HG03520 (cell line): ENCODE results near the gene RAD51B.

Experiments used
- ATAC-seq: cut with Tn5 transposase; IDR thresholded peaks from one replicate; pipeline ENCODE4 v1.9.1; 2021; ENCODE audit warnings: mild to moderate bottlenecking, moderate library complexity; ENCODE audit not compliant: unreplicated experiment

The RAD51B gene

GRCh38 chr14:68718023-68718990 is 898.7 kb downstream of the RAD51B start:
- ATAC-seq, result no peak

DNA sequence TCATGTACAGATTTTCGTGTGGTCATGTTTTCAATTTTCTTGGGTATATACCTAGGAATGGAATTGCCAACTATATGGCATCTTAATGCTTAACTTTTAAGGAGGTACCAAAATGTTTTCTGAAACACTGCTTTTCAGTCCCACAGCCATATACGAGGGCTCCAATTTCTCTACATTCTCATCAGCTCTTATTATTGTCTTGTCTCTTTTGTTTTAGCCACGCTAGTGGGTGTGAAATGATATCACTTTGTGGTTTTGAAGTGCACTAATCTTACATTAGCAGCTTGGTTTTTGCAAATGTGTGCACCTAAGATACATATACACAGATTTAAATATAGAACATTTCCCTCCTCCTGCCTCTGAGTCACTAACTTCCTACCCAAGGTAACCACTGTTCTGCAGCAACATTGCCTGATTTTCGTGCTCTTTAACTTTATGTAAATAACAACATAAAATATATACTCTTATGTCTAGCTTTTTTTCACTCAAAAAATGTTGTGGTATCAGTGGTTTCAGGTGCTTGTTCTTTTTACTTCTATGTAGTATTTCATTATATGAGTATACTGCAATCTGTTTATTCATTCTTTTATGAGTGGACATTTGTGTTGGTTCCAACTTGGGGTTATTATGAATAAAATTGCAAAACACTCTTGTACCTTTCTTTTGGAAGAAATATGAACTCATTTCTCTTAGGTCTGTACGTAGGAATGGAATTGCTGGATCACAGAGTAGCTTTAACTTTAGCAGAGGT is 900.2 kb downstream of the RAD51B start:
- no peak for ATAC-seq

- ATAC-seq, result no peak
Measured at GRCh38 chr14:68722186-68722585, 902.6 kb downstream of the RAD51B start.

DNA sequence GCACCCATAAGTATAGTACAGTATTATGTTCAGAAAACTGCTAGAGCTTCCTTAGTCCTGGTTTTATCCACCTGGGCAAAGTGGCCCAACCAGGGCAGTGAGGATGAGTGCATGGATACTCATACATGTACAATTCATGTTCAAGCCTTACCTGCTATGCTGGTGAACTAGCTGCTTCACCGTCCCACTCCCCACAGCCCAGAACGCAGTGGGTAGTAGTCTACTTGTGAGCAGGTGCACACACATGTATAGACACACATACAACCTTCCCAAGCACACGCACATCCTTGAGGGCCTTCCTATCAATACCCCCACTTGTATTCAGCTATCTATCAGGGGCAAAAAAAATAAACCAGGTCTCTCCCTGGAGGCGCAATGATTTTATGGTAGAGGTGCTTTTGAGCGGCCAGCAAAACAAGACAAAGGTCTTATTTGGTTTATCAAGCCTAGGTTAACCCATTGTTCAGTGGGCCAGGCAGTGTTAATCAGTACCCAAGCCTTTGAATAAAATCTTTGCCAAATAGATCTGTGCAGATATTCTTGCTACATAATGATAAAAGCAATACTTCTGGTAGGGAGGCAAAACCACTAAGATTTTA is 903.5 kb downstream of the RAD51B start:
- ATAC-seq, result no peak

GRCh38 chr14:68723808-68724268 is 904.3 kb downstream of the RAD51B start:
- ATAC-seq, result no peak

- ATAC-seq, result no peak
Measured at GRCh38 chr14:68724914-68725313, 905.3 kb downstream of the RAD51B start.

DNA sequence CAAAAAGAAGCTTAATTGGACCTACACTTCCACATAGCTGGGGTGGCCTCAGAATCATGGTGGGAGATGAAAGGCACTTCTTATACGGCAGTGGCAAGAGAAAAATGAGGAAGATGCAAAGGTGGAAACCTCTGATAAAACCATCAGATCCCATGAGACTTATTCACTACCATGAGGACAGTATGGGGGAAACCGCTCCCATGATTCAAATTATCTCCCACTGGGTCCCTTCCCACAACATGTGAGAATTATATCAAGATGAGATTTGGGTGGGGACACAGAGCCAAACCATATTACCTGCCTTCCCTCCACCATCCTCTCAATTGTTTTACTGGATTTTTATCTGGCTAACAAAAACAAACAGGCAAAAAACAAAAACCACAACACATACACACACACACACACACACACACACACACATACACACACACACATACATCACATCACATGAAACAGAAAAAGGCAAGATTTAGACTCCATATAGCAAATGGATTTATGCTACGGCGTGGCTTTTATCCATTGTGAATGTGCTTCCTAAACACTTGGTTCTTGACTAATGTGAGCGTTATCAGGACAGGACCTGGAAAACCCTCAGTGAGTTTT is 906.6 kb downstream of the RAD51B start:
- no peak for ATAC-seq

GRCh38 chr14:68727315-68728047 is 907.9 kb downstream of the RAD51B start:
- ATAC-seq, result no peak

DNA sequence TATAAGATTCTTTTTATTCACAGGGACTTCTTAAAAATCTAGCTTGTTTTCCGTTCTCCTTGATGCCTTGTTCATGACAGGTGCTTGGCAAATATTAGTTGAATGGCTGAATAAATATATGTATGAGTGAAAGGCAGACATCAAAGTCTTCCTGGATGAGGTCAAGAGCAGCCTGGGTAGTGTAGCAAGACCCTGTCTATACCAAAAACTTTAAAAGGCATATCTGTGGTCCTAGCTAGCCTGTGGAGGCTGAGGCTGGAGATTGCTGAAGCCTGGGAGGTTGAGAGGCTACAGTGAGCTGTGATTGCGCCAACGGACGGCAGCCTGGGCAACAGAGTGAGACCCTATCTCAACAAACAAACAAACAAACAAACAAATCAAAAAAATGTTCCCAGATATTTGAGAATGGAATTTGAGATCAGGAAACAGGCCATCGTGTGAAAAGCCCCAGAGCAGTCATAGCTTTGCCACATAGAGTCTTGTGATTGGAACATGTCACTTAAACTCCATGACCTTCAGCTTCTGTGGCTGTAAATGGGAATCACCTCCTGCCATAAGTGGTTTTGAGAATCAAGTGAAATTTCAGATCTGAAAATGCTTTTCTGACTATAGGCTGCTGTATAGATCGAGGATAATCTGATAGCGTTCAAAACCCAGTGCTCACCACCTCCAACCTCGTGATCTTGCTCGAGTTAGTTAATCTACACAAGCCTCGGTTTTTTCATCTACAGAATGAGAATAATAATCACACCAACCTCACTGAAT is 908.9 kb downstream of the RAD51B start:
- ATAC-seq, result no peak

GRCh38 chr14:68729556-68729955 is 910.0 kb downstream of the RAD51B start:
- ATAC-seq, result no peak

DNA sequence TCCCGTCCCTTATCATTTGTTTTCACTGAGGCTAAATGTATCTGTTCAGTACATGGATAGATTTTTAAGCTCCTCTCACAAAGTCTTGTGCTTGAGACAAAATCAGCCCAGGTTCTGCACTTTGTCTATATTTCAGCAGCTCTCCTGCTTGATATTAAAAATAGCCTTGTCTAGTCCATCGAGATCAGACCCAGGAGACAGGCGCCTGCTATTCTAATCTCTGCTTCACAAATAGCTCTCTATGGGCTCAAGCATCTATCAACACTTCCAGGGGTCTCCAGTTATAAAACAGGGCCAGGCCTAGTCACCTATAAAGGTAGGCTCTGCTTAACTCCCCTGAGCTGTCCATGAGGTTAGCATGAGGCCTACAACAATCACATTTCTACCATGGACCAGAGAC is 910.8 kb downstream of the RAD51B start:
- ATAC-seq, result no peak

DNA sequence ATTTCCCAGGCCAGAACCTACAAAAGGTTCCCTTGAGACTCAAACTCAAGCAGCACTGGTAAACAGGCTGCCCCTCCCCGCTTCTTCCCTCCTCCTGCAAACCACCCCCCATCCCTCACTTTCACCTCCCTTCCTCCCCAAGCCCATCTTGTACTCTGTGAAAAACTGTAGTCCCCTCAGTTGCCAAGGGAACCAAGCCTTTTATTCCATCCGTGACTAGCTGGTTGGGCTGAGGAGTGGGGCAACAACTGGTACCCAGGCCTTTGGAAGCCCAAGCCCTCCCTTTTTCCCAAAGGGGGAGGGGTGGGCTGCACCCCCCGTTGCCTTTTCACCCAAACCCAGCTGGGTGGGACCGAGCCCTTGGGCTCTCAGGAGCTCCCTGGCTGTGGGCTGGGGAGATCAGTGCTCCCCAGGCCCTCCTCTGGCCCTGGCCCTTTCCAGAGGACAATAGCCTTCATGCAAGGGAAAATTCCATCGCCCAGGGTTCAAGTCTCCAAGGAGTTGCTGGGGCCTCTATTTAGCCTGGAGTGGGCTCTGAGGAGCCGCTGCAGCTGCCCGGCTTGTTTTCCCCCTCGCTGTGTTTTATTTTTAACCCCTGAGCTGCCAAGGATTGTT is 911.3 kb downstream of the RAD51B start:
- ATAC-seq, result no peak

DNA sequence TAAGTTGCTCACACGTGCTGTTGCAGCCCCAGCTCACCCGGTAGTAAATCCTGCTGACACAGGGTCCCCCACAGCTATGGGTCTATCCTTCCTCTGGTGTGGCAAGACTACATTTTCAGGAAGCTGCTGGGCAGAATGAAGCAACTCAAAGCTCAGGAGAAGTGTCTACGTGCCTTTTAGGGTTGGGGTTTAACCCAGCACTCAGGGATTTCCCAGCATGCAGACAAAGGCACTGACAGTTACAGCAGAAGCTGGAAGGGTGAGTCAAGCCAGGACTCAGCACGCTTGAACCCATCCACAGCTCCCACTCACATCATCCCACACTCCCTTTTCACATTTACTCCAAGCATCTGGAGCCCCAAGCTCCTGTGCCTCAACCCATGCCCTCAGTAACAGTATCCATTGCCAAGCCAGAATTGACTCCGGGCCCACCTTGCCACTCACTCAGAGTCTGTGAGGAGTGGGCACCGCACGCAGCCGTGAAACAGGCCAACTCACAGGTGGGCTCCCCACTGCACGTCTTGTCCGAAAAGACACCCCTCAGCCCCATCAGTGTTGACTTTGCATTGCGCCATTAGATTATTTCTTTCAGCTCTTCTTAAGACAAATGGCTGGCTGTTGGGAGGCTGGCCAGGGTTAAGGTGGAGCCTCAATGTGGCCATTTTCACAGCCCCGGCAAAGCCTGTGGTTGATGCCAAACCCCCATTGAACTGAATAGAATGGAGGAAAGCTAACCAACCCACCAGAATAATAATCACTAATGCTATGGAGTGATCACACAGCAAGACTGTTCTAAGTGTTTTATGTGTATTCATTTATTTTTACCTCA is 913.7 kb downstream of the RAD51B start:
- ATAC-seq, result no peak

- peak; percentile 66 for ATAC-seq
Measured at GRCh38 chr14:68734231-68734732, 914.7 kb downstream of the RAD51B start.

- no peak for ATAC-seq
Measured at GRCh38 chr14:68735856-68736255, 916.3 kb downstream of the RAD51B start.

- ATAC-seq, result no peak
Measured at GRCh38 chr14:68736471-68736871, 916.9 kb downstream of the RAD51B start.

DNA sequence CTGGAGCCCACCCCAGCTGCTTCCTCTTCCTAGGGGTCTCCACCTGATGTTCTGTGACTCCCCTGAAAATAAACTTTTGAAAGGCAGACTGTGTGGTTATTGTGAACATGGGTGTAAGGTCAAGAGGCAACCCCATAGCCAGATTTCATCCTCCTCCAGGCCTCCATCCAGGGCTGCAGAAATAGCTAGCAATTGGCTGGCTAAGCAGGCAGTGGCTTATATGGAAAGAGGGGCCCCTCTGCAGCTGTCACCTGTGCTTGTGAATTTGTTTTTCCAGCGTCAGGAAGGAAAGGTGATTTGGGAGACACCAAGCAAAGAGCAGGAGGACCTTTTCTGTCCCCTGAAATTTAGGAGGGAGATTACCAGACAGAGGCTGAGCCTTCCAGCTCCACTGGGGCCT is 917.5 kb downstream of the RAD51B start:
- ATAC-seq, result no peak

DNA sequence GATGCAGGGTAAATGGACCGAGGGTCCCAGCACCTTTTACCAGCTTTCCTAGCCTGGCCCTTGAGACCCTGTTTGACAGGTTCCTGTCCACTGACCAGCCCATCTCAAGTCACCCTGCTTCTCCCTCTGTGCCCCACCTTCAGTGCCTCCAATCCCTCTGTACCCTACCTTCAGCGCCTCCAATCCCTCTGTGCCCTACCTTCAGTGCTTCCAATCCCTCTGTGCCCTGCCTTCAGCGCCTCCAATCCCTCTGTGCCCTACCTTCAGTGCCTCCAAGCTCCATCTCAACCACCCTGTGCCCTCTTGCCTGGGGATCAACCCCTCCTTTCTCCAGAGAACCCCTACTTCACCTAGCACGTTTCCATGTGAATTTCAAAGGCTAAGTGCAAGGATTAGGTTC is 919.0 kb downstream of the RAD51B start:
- no peak for ATAC-seq
